MM.1S (cell line): ENCODE data around the gene FZD1.

Source experiments
- CTCF ChIP-seq: fragments of 300-600 bp; sonication (generic); IDR thresholded peaks from 2 replicates; pipeline ENCODE4 v1.5.1; 2016; ENCODE audit warnings: antibody characterized with exemption, low read length, mixed read lengths
- EZH2 ChIP-seq: fragments of 300-600 bp; sonication (generic); optimal IDR thresholded peaks from 2 replicates; pipeline ENCODE3; 2017; ENCODE audit warnings: low read depth, mild to moderate bottlenecking, antibody characterized with exemption, low read length, mixed read lengths
- EZH2phosphoT487 ChIP-seq: fragments of 300-600 bp; sonication (generic); IDR thresholded peaks from 2 replicates; pipeline ENCODE4 v1.6.1; 2018; ENCODE audit warnings: antibody characterized with exemption, low read length

GRCh38 chr7:91320366-91321078 lies 56.3 kb downstream of the FZD1 start:
- TF ChIP-seq CTCF (no peak), EZH2 (no peak), EZH2phosphoT487 (no peak)
